Measurements from ENCODE around the gene HYAL1. TPM values are rescaled to one million over a fixed set of nuclear protein-coding genes. Genes with fewer than 3 reads are reported as not detected.

The HYAL1 gene
- polyA plus RNA-seq, 12 donors = 0.95 to 3.3 (median 1.8) TPM; not detected in 2

GRCh38 chr3:50336452-50337174, 33.2 kb upstream of the HYAL1 start:
- DNase-seq = no peak

GRCh38 chr3:50334339-50335075, 31.1 kb upstream of the HYAL1 start:
- DNase-seq = no peak

GRCh38 chr3:50333744-50334328, 30.5 kb upstream of the HYAL1 start:
- DNase-seq = no peak

GRCh38 chr3:50331364-50331907, 28.1 kb upstream of the HYAL1 start:
- DNase-seq = no peak

DNA sequence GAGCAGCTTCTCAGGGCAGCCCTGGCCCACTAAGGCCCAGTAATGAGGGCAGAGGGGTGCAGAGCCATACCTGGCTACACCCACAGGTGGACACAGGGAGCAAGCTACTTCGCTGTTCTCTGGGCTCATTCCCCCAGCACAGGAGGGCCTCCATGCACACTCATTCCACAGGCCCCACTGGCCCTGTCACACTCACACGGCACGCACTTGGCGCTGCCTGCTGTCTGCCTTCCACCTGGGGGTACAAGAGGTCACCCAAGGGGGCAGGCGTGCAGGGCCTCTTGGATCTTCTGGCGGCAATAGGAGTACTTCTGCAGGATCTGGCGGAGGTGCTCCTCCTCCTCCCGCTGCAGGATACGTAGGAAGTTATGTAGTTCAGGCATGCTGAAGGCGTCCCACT, 27.0 kb upstream of the HYAL1 start:
- DNase-seq = no peak

- DNase-seq = peak; percentile 97
Measured at GRCh38 chr3:50327943-50328691, 24.7 kb upstream of the HYAL1 start, which contains the start of gene TUSC2. Gene TUSC2 (minus strand): TSS chr3:50328223. CDS start chr3:50328099, 124 bp downstream.

DNA sequence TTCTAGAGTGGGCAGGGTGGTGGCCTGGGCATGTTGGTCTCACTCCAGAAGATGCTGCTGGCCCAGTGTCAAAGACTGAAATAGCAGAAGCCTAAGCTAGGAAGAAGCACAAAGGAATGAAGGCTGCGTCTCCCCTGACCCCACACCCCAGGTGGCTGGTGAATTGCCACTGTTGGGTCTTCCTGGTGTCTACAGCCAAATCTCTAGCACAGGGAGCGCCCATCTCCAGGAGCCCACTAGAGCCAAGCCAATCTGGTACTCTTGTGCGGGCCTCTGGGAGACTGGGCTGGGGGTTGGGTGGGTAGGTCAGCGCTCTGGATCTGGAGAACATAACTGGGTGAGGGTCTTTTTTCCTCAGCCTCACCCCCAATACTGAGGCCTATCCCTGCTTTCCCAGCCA, 23.8 kb upstream of the HYAL1 start:
- DNase-seq = no peak

DNA sequence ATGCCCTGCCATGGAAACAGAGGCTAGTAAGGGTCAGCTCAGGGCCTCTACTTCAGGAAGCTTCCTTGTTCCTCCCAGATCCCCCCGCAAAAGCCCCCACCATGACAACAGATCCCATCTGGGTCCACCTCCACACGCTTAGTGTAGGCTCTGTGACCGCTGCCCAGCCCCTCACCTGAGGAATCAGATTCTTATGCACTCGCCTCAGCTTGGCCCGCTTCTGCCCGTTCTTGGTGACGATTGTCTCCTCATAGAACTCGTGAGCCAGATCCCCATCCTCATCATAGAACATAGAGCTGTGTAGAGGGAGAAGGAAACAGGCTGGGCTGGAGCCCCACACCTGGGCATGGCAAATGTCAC, 22.8 kb upstream of the HYAL1 start:
- DNase-seq = no peak

DNA sequence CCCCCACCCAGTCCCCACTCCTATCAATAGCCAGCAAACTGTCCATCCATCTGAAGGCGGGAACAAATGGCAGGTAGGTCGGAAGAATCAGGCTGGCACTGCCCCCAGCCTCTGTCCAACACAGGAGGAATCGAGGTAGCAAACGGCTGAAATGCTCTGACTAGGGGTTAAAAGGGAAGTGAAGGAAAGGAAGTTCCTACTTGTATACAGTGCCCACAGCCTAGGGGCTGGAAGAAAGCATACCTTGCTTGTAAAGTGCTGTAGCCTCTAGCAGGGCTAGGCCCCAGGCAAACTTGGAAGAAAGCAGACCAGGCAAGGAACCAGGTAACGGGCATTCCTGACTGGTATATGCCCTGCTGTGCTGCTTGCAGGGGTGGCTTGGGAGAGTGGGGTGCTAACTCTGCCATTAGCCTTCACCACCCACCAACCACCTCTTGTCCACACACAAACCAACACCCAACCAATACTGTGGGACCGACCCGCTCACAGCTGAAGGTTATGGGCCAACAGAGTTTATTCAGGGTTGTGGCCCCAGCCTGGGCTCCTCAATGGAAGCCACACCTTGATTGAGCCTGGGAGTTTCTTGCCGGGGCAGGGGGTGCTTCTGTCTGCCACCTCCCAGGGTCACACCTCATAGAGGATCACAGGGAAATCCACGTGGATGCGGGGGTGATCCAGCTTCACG, 22.3 kb upstream of the HYAL1 start:
- no peak for DNase-seq

DNA sequence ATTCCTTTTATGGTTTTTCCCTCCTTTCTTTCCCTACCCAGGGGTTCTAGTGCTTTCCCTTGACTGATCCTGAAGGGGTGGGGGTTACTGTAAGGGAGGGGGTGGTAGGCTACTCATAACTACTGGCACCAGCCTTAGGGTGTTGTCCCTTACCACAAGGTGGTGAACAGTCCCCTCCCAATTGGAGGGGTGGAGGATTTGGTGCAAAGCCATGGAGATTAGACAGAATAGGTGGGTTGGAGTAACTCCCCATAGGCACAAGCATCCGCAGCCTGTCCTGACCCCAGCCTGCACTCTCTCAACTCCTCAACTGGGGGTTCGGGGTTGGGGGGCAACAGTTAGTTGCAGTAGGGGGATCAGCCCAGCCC, 21.7 kb upstream of the HYAL1 start:
- DNase-seq = no peak

DNA sequence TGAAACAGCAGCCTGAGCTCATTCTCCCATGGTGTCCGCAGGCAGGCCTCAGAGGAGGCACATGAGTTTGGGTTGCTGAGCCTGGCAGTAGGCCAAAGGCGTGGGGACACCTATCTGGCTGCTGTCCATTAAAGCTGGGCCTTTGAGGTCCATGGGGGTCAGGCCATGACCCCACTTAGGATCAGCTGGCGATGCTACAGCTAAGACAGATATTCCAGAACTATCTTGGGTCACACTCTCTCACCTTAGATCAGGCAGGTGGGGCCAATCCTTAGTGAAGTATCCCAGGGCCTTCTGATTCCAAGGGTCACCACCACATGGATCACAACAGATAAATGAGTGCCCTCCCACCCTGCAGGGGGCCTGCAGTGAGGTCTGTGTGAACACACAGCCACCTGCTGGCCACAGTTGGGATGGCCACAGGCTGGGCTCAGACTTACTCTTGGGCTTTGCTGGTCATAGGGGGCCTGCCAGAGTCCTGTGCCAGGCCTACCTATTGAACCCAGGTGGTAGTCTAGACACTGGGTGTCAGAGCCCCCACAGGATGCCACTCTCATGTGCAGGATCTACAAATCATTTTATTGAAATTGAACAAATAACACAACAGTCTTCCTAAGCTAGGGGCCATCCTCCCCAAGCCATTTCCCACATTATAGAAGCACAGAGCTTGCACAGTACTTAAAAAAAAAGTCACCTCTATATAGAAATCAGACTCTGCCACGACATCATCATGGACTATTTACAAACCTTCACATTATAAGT, 21.2 kb upstream of the HYAL1 start:
- DNase-seq = no peak

GRCh38 chr3:50323614-50324199, 20.3 kb upstream of the HYAL1 start:
- DNase-seq = no peak

DNA sequence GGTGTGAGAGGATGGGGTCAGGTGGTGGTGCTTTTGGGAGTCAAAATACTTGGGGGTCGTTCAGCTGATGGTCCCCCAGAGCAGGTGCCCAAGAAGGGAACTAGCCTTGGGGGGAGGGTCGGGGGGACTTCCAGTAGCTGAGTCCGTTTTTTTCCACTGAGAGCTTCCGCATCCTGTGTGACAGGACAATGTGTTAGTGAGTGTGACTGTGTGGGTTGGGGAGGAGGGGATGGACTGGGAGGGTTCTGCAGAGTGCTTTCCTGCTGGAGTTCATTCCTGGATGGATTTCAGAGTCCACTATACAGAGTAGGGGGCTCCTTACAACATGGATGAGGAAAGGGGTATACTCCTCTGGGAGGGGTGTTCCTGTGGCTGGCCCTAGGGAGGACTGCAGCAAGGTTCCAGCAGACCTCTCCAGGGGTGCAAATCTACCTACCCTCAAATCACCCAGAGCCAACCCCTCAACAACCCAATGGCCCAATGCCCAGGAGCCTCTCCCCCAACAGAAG, 19.8 kb upstream of the HYAL1 start:
- DNase-seq = no peak

DNA sequence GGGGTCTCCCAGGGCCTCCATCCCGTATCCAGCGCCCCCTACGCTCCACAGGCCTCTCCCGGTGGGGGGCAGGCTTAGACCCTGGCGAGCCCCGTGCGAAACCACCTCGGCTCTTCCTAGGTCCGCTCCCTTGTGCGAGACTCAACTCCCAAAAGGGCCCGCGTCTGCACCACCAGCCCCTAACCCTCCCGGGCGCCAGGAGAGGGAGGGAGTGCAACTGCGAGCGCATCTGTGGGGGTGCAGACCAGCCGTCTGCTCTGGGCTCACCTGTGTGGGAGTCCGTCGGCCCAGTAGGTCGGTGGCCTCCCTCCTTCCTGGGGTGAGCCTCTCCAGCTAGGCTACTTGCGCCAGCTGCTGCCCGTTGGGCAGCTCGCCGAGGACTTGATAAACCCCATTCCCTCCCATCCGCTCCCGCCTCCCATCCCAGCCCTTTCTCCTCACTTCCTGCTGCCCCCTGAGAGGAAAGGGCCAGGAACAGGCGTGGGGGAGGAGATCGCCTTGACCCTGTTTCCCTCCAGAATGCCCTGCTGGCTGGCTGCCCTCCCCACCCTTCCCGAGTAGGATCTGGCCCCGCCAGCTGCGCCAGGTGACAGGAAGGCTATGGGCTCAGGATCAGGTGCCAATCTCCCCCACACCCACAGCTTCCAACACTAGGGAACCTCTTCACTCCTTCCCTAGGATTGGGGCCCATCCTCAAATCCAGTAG, 19.2 kb upstream of the HYAL1 start, which contains the start of gene HYAL2:
HYAL2 (minus strand) TSS at position 360 of the 706 bp plus-strand sequence. CDS start 2,256 bp downstream, outside the sequence.
- DNase-seq = no peak

DNA sequence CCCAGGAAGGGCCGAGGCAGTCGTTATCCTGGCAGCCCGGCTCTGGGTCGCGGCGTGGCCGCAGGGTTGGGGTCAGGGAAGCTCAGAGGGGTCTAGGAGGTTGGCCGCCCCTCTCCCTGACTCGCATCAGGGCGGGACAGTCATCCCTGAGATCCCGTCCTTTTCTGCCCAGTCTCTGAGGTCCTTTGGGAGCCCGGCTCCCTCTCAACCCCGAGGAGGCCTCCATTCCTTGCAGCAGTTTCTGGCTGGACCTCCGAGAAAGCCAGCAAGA, 18.7 kb upstream of the HYAL1 start:
- no peak for DNase-seq

GRCh38 chr3:50321336-50322114, 18.2 kb upstream of the HYAL1 start:
- peak; percentile 90 for DNase-seq

GRCh38 chr3:50320853-50321335, 17.5 kb upstream of the HYAL1 start:
- peak; percentile 77 for DNase-seq

- DNase-seq = no peak
Measured at GRCh38 chr3:50319894-50320625, 16.7 kb upstream of the HYAL1 start.

Measured in muscle of arm (tissue), 12 donors.